GM23248 (cell line): ENCODE data around the gene ERC2. TPM values are rescaled to one million over a fixed set of nuclear protein-coding genes. Genes with fewer than 3 reads are reported as not detected.

ENCODE experiments used
- DNase-seq: peaks from one replicate; pipeline ENCODE4 v3.0.0-alpha.2; 2015
- H2AFZ ChIP-seq: fragments of 200-600 bp; sonication (generic); 2 replicates; pipeline ENCODE4 v1.6.1; 2016; ENCODE audit warnings: antibody characterized with exemption
- H3F3A ChIP-seq: fragments of 200-600 bp; sonication (generic); 2 replicates; pipeline ENCODE4 v1.6.1; 2016; ENCODE audit warnings: mild to moderate bottlenecking, antibody characterized with exemption, mixed run types; ENCODE audit not compliant: insufficient read depth
- H3K27ac ChIP-seq: fragments of 200-600 bp; sonication (generic); 2 replicates; pipeline ENCODE4 v1.5.1; 2016; ENCODE audit warnings: mild to moderate bottlenecking
- H3K27me3 ChIP-seq: fragments of 200-600 bp; sonication (generic); replicated peaks from 2 replicates; pipeline ENCODE4 v1.6.1; 2016; ENCODE audit warnings: mild to moderate bottlenecking; ENCODE audit not compliant: insufficient read depth
- H3K36me3 ChIP-seq: fragments of 200-600 bp; sonication (generic); 2 replicates; pipeline ENCODE4 v1.6.1; 2016; ENCODE audit warnings: low read depth, mild to moderate bottlenecking
- H3K4me1 ChIP-seq: fragments of 200-600 bp; sonication (generic); 2 replicates; pipeline ENCODE4 v1.6.1; 2016; ENCODE audit warnings: mild to moderate bottlenecking; ENCODE audit not compliant: insufficient read depth
- H3K4me2 ChIP-seq: fragments of 200-600 bp; sonication (generic); one replicate; pipeline ENCODE4 v1.6.1; 2016; ENCODE audit warnings: mild to moderate bottlenecking; ENCODE audit not compliant: unreplicated experiment
- H3K4me3 ChIP-seq: fragments of 200-600 bp; sonication (generic); 2 replicates; pipeline ENCODE4 v1.5.1; 2016; ENCODE audit warnings: mild to moderate bottlenecking
- H3K79me2 ChIP-seq: fragments of 200-600 bp; sonication (generic); 2 replicates; pipeline ENCODE4 v1.6.1; 2016; ENCODE audit warnings: mild to moderate bottlenecking; ENCODE audit not compliant: insufficient read depth
- H3K9ac ChIP-seq: fragments of 200-600 bp; sonication (generic); 2 replicates; pipeline ENCODE4 v1.6.1; 2016; ENCODE audit warnings: mild to moderate bottlenecking
- H3K9me2 ChIP-seq: fragments of 200-600 bp; sonication (generic); 2 replicates; pipeline ENCODE4 v1.6.1; 2016; ENCODE audit warnings: mixed run types, mild to moderate bottlenecking, moderate library complexity; ENCODE audit not compliant: insufficient read depth
- H3K9me3 ChIP-seq: fragments of 200-600 bp; sonication (generic); one replicate; pipeline ENCODE4 v1.6.1; 2017; ENCODE audit warnings: low read depth
- H4K20me1 ChIP-seq: fragments of 200-600 bp; sonication (generic); 2 replicates; pipeline ENCODE4 v1.6.0; 2016; ENCODE audit not compliant: insufficient read depth
- EZH2 ChIP-seq: fragments of 200-600 bp; sonication (generic); IDR thresholded peaks from 2 replicates; pipeline ENCODE4 v1.6.1; 2018; ENCODE audit warnings: antibody characterized with exemption, mild to moderate bottlenecking; ENCODE audit not compliant: insufficient read depth, poor library complexity, severe bottlenecking
- EZH2phosphoT487 ChIP-seq: fragments of 200-600 bp; sonication (generic); IDR thresholded peaks from 2 replicates; pipeline ENCODE4 v1.6.1; 2018; ENCODE audit warnings: antibody characterized with exemption, moderate library complexity, mild to moderate bottlenecking, low read depth; ENCODE audit not compliant: insufficient read depth
- WGBS, 2 experiments: methylation state at CpG; one replicate each; pipeline ENCODE4 v1.1.6; 2015 to 2017; ENCODE audit warnings: low lambda C conversion rate in 2 of 2, low coverage in 1 of 2; ENCODE audit errors: missing lambda C conversion rate in 2 of 2; 5-methylcytosine and 5-hydroxymethylcytosine counted together
- in situ Hi-C: fragments of 300-500 bp; cut with MboI; formaldehyde crosslinking; loops from 2 replicates; pipeline ENCODE4 v1.15.0; 2020
- polyA plus RNA-seq: library from polyadenylated mRNA; unstranded; fragments of >200 nt; fragmentation: Nextera tagmentation; extraction: Ambion mirVana; gene quantifications from 2 replicates; pipeline ENCODE4 v1.2.1, GENCODE V29; 2016
- total RNA-seq: library from RNA; depleted of rRNA; stranded (reverse); fragments of >200 nt; shearing (Covaris generic); gene quantifications from 2 replicates; pipeline ENCODE4 v1.2.3, GENCODE V29; 2014

ERC2 gene
- total and polyA plus RNA-seq, 2 experiments from 2014 or later = not detected

DNA sequence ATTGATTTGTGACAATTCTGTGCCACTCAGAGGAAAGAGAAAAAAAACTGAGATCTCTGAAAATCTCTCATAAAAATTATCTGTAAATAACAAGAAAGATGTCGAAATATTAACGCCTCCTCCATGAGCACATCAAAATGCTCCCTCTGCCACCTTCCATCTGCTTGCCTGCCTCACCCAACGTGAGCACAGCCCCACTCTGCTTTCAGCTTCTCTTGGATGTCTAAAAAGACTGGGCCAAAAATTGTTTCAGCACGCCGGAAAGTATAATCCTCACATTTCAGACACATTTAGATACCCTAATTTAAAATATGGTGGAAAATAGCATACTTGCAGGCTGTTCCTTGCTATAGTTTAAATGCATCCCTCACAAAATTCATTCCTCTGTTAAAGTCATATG lies 57.1 kb downstream of the ERC2 start:
- no peak for TF ChIP-seq EZH2
- no peak for TF ChIP-seq EZH2phosphoT487
- H3K4me1 ChIP-seq = no peaks in the 10 kb centered on the region
- H3F3A ChIP-seq = no peaks in the 10 kb centered on the region
- H3K4me3 ChIP-seq = no peak overlapping the region
- no peak overlapping the region for H2AFZ ChIP-seq
- H4K20me1 ChIP-seq = no peaks in the 10 kb centered on the region
- H3K9me3 ChIP-seq = no peaks in the 10 kb centered on the region
- no peak for DNase-seq
- H3K9ac ChIP-seq = no peak overlapping the region
- H3K27me3 ChIP-seq = no peaks in the 10 kb centered on the region
- H3K79me2 ChIP-seq = no peaks in the 10 kb centered on the region
- H3K9me2 ChIP-seq = no peaks in the 10 kb centered on the region
- no peak overlapping the region for H3K4me2 ChIP-seq
- 41 to 46% methylated on average over 5 of the region's 5 CpGs for WGBS, 2 experiments
- in situ Hi-C loops = no loop called here
- H3K27ac ChIP-seq = no peak overlapping the region
- H3K36me3 ChIP-seq = no peaks in the 10 kb centered on the region

DNA sequence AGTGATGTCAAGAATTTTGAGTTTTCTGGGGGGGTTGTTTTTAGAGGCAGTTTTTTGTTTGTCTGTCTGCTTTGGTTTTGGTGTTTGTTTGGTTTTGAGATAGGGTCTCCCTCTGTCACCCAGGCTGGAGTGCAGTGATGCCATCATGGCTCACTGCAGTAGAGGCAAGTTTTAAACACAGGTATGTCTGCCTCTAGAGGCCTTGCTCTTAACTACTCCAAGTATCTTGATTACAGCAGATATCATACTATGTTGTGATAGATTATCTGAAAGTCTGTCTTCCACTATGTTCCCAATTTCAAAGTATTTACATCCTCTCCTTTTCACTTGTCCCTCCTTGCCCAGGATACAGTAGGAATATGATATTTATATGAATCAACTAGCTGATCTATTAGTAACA lies 57.7 kb downstream of the ERC2 start:
- Histone ChIP-seq H3K9ac (no peak overlapping the region), H3K79me2 (no peaks in the 10 kb centered on the region), H2AFZ (no peak overlapping the region), H3K27ac (no peak overlapping the region), H3F3A (no peaks in the 10 kb centered on the region), H3K4me1 (no peaks in the 10 kb centered on the region), H3K4me2 (no peak overlapping the region), H3K4me3 (no peak overlapping the region), H3K9me2 (no peaks in the 10 kb centered on the region), H4K20me1 (no peaks in the 10 kb centered on the region), H3K36me3 (no peaks in the 10 kb centered on the region), H3K9me3 (no peaks in the 10 kb centered on the region), H3K27me3 (no peaks in the 10 kb centered on the region)
- TF ChIP-seq EZH2phosphoT487 (no peak), EZH2 (no peak)
- in situ Hi-C loops = no loop called here
- DNase-seq = no peak

DNA sequence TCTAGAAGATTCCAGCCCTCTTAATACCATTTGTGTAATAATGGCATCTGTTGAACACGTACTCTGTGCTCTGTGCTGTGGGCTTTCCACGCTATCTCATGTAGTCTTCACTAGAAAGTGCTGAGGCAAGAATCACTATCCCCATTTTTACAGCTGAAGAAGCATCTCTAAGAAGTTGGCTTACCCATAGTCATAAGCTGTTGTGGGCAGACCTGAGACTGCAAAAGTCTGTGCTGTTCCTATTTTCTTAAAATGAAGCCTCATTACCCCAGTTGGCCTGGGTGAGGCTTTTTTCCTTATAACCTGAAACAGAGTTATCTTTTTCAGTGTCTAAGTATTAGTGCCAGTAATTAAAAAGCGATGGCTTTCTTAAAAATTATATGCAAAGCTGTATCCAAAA lies 58.5 kb downstream of the ERC2 start:
- H3K36me3 ChIP-seq = no peaks in the 10 kb centered on the region
- H3K4me2 ChIP-seq = no peak overlapping the region
- no peak overlapping the region for H3K9ac ChIP-seq
- WGBS, 2 experiments = 52 to 62% methylated on average over 3 of the region's 3 CpGs
- H3K79me2 ChIP-seq = no peaks in the 10 kb centered on the region
- H3K9me2 ChIP-seq = no peaks in the 10 kb centered on the region
- DNase-seq = no peak
- no peak overlapping the region for H3K27ac ChIP-seq
- H2AFZ ChIP-seq = no peak overlapping the region
- in situ Hi-C loops = no loop called here
- no peaks in the 10 kb centered on the region for H3K27me3 ChIP-seq
- no peaks in the 10 kb centered on the region for H4K20me1 ChIP-seq
- no peaks in the 10 kb centered on the region for H3F3A ChIP-seq
- no peaks in the 10 kb centered on the region for H3K9me3 ChIP-seq
- H3K4me1 ChIP-seq = no peaks in the 10 kb centered on the region
- TF ChIP-seq EZH2 (no peak), EZH2phosphoT487 (no peak)
- no peak overlapping the region for H3K4me3 ChIP-seq

DNA sequence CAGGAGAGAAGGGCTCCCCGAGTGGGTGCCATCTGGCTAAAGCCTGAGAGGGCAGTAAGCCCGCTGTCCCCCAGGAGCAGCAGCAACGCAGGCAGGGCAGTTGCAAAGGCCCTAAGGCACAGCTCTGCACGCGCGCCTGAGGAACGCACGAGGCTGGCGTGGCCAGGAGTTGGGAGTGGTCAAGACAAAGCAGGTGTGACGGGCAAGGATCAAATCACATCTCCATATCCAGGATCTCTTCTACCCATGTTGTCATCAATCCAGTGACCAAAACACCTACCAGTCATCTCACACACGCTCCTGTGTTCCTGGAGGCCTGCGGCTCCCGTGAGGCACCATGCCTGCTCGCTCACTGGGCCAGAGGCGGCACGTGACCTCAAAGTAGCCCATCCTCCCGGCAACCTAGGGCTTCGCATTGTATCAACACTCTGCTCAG lies 59.5 kb downstream of the ERC2 start:
- no peak for DNase-seq
- no peaks in the 10 kb centered on the region for H4K20me1 ChIP-seq
- WGBS, 2 experiments = 64% methylated on average over 17 to 18 of the region's 18 CpGs
- H3K4me3 ChIP-seq = no peak overlapping the region
- H3K9me3 ChIP-seq = no peaks in the 10 kb centered on the region
- H3F3A ChIP-seq = no peaks in the 10 kb centered on the region
- TF ChIP-seq EZH2 (no peak), EZH2phosphoT487 (no peak)
- no peaks in the 10 kb centered on the region for H3K36me3 ChIP-seq
- H3K4me2 ChIP-seq = no peak overlapping the region
- no peaks in the 10 kb centered on the region for H3K4me1 ChIP-seq
- H3K9ac ChIP-seq = no peak overlapping the region
- no peaks in the 10 kb centered on the region for H3K79me2 ChIP-seq
- H2AFZ ChIP-seq = no peak overlapping the region
- no peaks in the 10 kb centered on the region for H3K27me3 ChIP-seq
- in situ Hi-C loops = no loop called here
- H3K27ac ChIP-seq = no peak overlapping the region
- no peaks in the 10 kb centered on the region for H3K9me2 ChIP-seq

DNA sequence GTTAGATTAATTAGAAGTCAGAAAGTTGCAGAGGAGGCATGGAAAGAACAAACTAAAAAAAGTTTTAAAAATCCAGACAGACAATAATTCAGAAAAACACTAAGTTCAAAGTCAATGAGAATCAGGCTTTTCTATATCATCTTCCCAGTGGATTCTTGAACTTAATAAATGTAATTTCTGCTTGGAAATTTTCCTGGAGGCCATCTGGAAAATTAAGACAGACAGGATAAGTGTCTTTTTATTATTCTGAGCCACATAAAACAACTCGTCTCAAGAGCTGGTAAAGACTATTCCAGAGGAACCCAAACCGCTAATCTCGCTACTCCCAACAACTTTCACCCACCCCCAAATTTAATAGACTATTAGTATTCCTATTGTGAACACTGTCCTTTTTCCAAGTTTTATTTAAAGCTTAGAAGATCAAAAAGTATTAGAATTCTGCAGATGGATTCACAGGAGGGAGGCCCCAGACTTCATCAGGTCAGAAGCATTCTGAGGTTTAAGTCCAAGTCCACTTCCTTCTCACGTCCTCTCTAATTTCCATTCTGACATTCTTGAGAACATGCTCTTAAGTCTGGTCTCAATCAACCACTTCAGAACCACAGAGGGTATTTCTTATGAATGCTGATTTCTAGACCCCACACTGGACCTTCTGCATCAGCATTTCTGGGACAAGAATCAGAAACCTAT lies 61.3 kb downstream of the ERC2 start:
- 32 to 34% methylated on average over 4 of the region's 4 CpGs for WGBS, 2 experiments
- no peaks in the 10 kb centered on the region for H3K36me3 ChIP-seq
- TF ChIP-seq EZH2phosphoT487 = no peak
- TF ChIP-seq EZH2 = no peak
- no peaks in the 10 kb centered on the region for H3K79me2 ChIP-seq
- no peaks in the 10 kb centered on the region for H3K9me3 ChIP-seq
- H3K9me2 ChIP-seq = no peaks in the 10 kb centered on the region
- no peak for DNase-seq
- H3K4me1 ChIP-seq = no peaks in the 10 kb centered on the region
- no peaks in the 10 kb centered on the region for H3K27me3 ChIP-seq
- H3K4me2 ChIP-seq = no peak overlapping the region
- H3F3A ChIP-seq = no peaks in the 10 kb centered on the region
- no peaks in the 10 kb centered on the region for H4K20me1 ChIP-seq
- in situ Hi-C loops = no loop called here
- no peak overlapping the region for H3K4me3 ChIP-seq
- H2AFZ ChIP-seq = no peak overlapping the region
- no peak overlapping the region for H3K9ac ChIP-seq
- H3K27ac ChIP-seq = no peak overlapping the region
